GM23248 (cell line): Measurements from ENCODE around the gene SERTAD1. TPM values are rescaled to one million over a fixed set of nuclear protein-coding genes. Genes with fewer than 3 reads are reported as not detected.

Experiments used
- DNase-seq: peaks from one replicate; pipeline ENCODE4 v3.0.0-alpha.2; 2015
- H2AFZ ChIP-seq: fragments of 200-600 bp; sonication (generic); 2 replicates; pipeline ENCODE4 v1.6.1; 2016; ENCODE audit warnings: antibody characterized with exemption
- H3F3A ChIP-seq: fragments of 200-600 bp; sonication (generic); 2 replicates; pipeline ENCODE4 v1.6.1; 2016; ENCODE audit warnings: mild to moderate bottlenecking, antibody characterized with exemption, mixed run types; ENCODE audit not compliant: insufficient read depth
- H3K27ac ChIP-seq: fragments of 200-600 bp; sonication (generic); 2 replicates; pipeline ENCODE4 v1.5.1; 2016; ENCODE audit warnings: mild to moderate bottlenecking
- H3K27me3 ChIP-seq: fragments of 200-600 bp; sonication (generic); replicated peaks from 2 replicates; pipeline ENCODE4 v1.6.1; 2016; ENCODE audit warnings: mild to moderate bottlenecking; ENCODE audit not compliant: insufficient read depth
- H3K36me3 ChIP-seq: fragments of 200-600 bp; sonication (generic); 2 replicates; pipeline ENCODE4 v1.6.1; 2016; ENCODE audit warnings: low read depth, mild to moderate bottlenecking
- H3K4me1 ChIP-seq: fragments of 200-600 bp; sonication (generic); 2 replicates; pipeline ENCODE4 v1.6.1; 2016; ENCODE audit warnings: mild to moderate bottlenecking; ENCODE audit not compliant: insufficient read depth
- H3K4me2 ChIP-seq: fragments of 200-600 bp; sonication (generic); one replicate; pipeline ENCODE4 v1.6.1; 2016; ENCODE audit warnings: mild to moderate bottlenecking; ENCODE audit not compliant: unreplicated experiment
- H3K4me3 ChIP-seq: fragments of 200-600 bp; sonication (generic); 2 replicates; pipeline ENCODE4 v1.5.1; 2016; ENCODE audit warnings: mild to moderate bottlenecking
- H3K79me2 ChIP-seq: fragments of 200-600 bp; sonication (generic); 2 replicates; pipeline ENCODE4 v1.6.1; 2016; ENCODE audit warnings: mild to moderate bottlenecking; ENCODE audit not compliant: insufficient read depth
- H3K9ac ChIP-seq: fragments of 200-600 bp; sonication (generic); 2 replicates; pipeline ENCODE4 v1.6.1; 2016; ENCODE audit warnings: mild to moderate bottlenecking
- H3K9me2 ChIP-seq: fragments of 200-600 bp; sonication (generic); 2 replicates; pipeline ENCODE4 v1.6.1; 2016; ENCODE audit warnings: mixed run types, mild to moderate bottlenecking, moderate library complexity; ENCODE audit not compliant: insufficient read depth
- H3K9me3 ChIP-seq: fragments of 200-600 bp; sonication (generic); one replicate; pipeline ENCODE4 v1.6.1; 2017; ENCODE audit warnings: low read depth
- H4K20me1 ChIP-seq: fragments of 200-600 bp; sonication (generic); 2 replicates; pipeline ENCODE4 v1.6.0; 2016; ENCODE audit not compliant: insufficient read depth
- EZH2 ChIP-seq: fragments of 200-600 bp; sonication (generic); IDR thresholded peaks from 2 replicates; pipeline ENCODE4 v1.6.1; 2018; ENCODE audit warnings: antibody characterized with exemption, mild to moderate bottlenecking; ENCODE audit not compliant: insufficient read depth, poor library complexity, severe bottlenecking
- EZH2phosphoT487 ChIP-seq: fragments of 200-600 bp; sonication (generic); IDR thresholded peaks from 2 replicates; pipeline ENCODE4 v1.6.1; 2018; ENCODE audit warnings: antibody characterized with exemption, moderate library complexity, mild to moderate bottlenecking, low read depth; ENCODE audit not compliant: insufficient read depth
- WGBS, 2 experiments: methylation state at CpG; one replicate each; pipeline ENCODE4 v1.1.6; 2015 to 2017; ENCODE audit warnings: low lambda C conversion rate in 2 of 2, low coverage in 1 of 2; ENCODE audit errors: missing lambda C conversion rate in 2 of 2; 5-methylcytosine and 5-hydroxymethylcytosine counted together
- in situ Hi-C: fragments of 300-500 bp; cut with MboI; formaldehyde crosslinking; loops from 2 replicates; pipeline ENCODE4 v1.15.0; 2020
- polyA plus RNA-seq: library from polyadenylated mRNA; unstranded; fragments of >200 nt; fragmentation: Nextera tagmentation; extraction: Ambion mirVana; gene quantifications from 2 replicates; pipeline ENCODE4 v1.2.1, GENCODE V29; 2016
- total RNA-seq: library from RNA; depleted of rRNA; stranded (reverse); fragments of >200 nt; shearing (Covaris generic); gene quantifications from 2 replicates; pipeline ENCODE4 v1.2.3, GENCODE V29; 2014

The SERTAD1 gene
- total and polyA plus RNA-seq, 2 experiments from 2014 or later = 31.7 to 34.5 TPM

- WGBS, 2 experiments = 78 to 80% methylated on average over 5 of the region's 5 CpGs
- H4K20me1 ChIP-seq = no peaks in the 10 kb centered on the region
- H3K9me2 ChIP-seq = no peaks in the 10 kb centered on the region
- DNase-seq = no peak
- no peaks in the 10 kb centered on the region for H3K27me3 ChIP-seq
- in situ Hi-C loops = no loop called here
- no peak overlapping the region for H3K27ac ChIP-seq
- H3K9me3 ChIP-seq = no peaks in the 10 kb centered on the region
- H3K4me3 ChIP-seq = no peak overlapping the region
- no peak overlapping the region for H3K4me2 ChIP-seq
- no peaks in the 10 kb centered on the region for H3K36me3 ChIP-seq
- no peaks in the 10 kb centered on the region for H3K4me1 ChIP-seq
- H3K9ac ChIP-seq = no peak overlapping the region
- H3F3A ChIP-seq = no peaks in the 10 kb centered on the region
- H2AFZ ChIP-seq = no peak overlapping the region
- TF ChIP-seq EZH2 (no peak), EZH2phosphoT487 (no peak)
- no peaks in the 10 kb centered on the region for H3K79me2 ChIP-seq
Observed at GRCh38 chr19:40453151-40453735, 27.5 kb upstream of the SERTAD1 start.

- Histone ChIP-seq H3K4me3 (no peak overlapping the region), H3K79me2 (no peaks in the 10 kb centered on the region), H3K27ac (no peak overlapping the region), H3K36me3 (no peaks in the 10 kb centered on the region), H3F3A (no peaks in the 10 kb centered on the region), H3K27me3 (no peaks in the 10 kb centered on the region), H3K4me2 (no peak overlapping the region), H3K9me2 (no peaks in the 10 kb centered on the region), H4K20me1 (no peaks in the 10 kb centered on the region), H3K9ac (no peak overlapping the region), H2AFZ (no peak overlapping the region), H3K4me1 (no peaks in the 10 kb centered on the region), H3K9me3 (no peaks in the 10 kb centered on the region)
- no peak for DNase-seq
- 68 to 80% methylated on average over 5 of the region's 5 CpGs for WGBS, 2 experiments
- in situ Hi-C loops = no loop called here
- TF ChIP-seq EZH2 = no peak
- TF ChIP-seq EZH2phosphoT487 = no peak
Observed at GRCh38 chr19:40452016-40452415, 26.2 kb upstream of the SERTAD1 start.

GRCh38 chr19:40450664-40451063 lies 24.9 kb upstream of the SERTAD1 start:
- H3F3A ChIP-seq = peaks cover 5% of the 10 kb centered on the region; the same call in 1 of the 2 replicates
- H3K27ac ChIP-seq = no peak overlapping the region
- no peak overlapping the region for H2AFZ ChIP-seq
- DNase-seq = no peak
- in situ Hi-C loops = no loop called here
- H3K9me3 ChIP-seq = no peaks in the 10 kb centered on the region
- H3K4me3 ChIP-seq = no peak overlapping the region
- no peaks in the 10 kb centered on the region; the same call in 1 of the 2 replicates for H3K4me1 ChIP-seq
- WGBS, 2 experiments = 94 to 96% methylated on average over 4 of the region's 4 CpGs
- H3K9ac ChIP-seq = no peak overlapping the region
- H3K27me3 ChIP-seq = no peaks in the 10 kb centered on the region
- H3K9me2 ChIP-seq = no peaks in the 10 kb centered on the region
- no peaks in the 10 kb centered on the region for H3K79me2 ChIP-seq
- no peaks in the 10 kb centered on the region for H3K36me3 ChIP-seq
- H3K4me2 ChIP-seq = no peak overlapping the region
- TF ChIP-seq EZH2phosphoT487 (no peak), EZH2 (no peak)
- no peaks in the 10 kb centered on the region for H4K20me1 ChIP-seq

GRCh38 chr19:40449506-40449905 lies 23.7 kb upstream of the SERTAD1 start:
- no peaks in the 10 kb centered on the region for H3K27me3 ChIP-seq
- no peak overlapping the region for H3K27ac ChIP-seq
- peaks cover 7% of the 10 kb centered on the region; the same call in 1 of the 2 replicates for H3F3A ChIP-seq
- H3K4me3 ChIP-seq = no peak overlapping the region
- no peaks in the 10 kb centered on the region for H3K9me2 ChIP-seq
- no peak overlapping the region for H2AFZ ChIP-seq
- no peaks in the 10 kb centered on the region for H3K9me3 ChIP-seq
- WGBS, 2 experiments = 96 to 98% methylated on average over 4 of the region's 4 CpGs
- no peaks in the 10 kb centered on the region for H3K36me3 ChIP-seq
- DNase-seq = no peak
- no peak overlapping the region for H3K9ac ChIP-seq
- in situ Hi-C loops = no loop called here
- peaks cover 3% of the 10 kb centered on the region for H3K4me1 ChIP-seq
- no peaks in the 10 kb centered on the region for H3K79me2 ChIP-seq
- H4K20me1 ChIP-seq = no peaks in the 10 kb centered on the region
- H3K4me2 ChIP-seq = no peak overlapping the region
- no peak for TF ChIP-seq EZH2phosphoT487
- no peak for TF ChIP-seq EZH2
